Measurements from ENCODE around the gene LSM14B. TPM values are rescaled to one million over a fixed set of nuclear protein-coding genes. Genes with fewer than 3 reads are reported as not detected.

The LSM14B gene
- total RNA-seq, 2 donors from 2014 or later = 37.2 to 45.3 TPM

GRCh38 chr20:62138912-62139311 is 16.6 kb downstream of the LSM14B start:
- Mint-ChIP-seq H3K27me3 (ENCODE audit: low read depth) (no peaks in the 10 kb centered on the region), H3K4me1 (ENCODE audit: low read depth) (peaks cover 28% of the 10 kb centered on the region)

GRCh38 chr20:62139636-62140035 is 17.4 kb downstream of the LSM14B start:
- no peaks in the 10 kb centered on the region for H3K9me3 Mint-ChIP-seq
- peaks cover 32% of the 10 kb centered on the region for H3K4me1 Mint-ChIP-seq (ENCODE audit: low read depth)
- ATAC-seq (replicated peaks in 1 of 2) = no peak
- DNase-seq = no peak
- no peak overlapping the region for H3K4me3 Mint-ChIP-seq
- no peaks in the 10 kb centered on the region for H3K27me3 Mint-ChIP-seq (ENCODE audit: low read depth)
- H3K36me3 Mint-ChIP-seq (ENCODE audit: insufficient read depth in 2 of 2) = peaks cover 7 to 28% of the 10 kb centered on the region in 2 donors
- peak overlapping the region; percentile 46 for H3K27ac Mint-ChIP-seq

More at GRCh38 chr20:62138912-62139311, 16.6 kb downstream of the LSM14B start:
- Mint-ChIP-seq H3K4me3 (no peak overlapping the region), H3K36me3 (ENCODE audit: insufficient read depth in 2 of 2) (peaks cover 10 to 28% of the 10 kb centered on the region in 2 donors), H3K27ac (no peak overlapping the region), H3K9me3 (no peaks in the 10 kb centered on the region)
- no peak for ATAC-seq (replicated peaks in 1 of 2)
- DNase-seq = no peak

GRCh38 chr20:62141043-62141396 is 18.7 kb downstream of the LSM14B start:
- Mint-ChIP-seq H3K27me3 (ENCODE audit: low read depth) (no peaks in the 10 kb centered on the region), H3K9me3 (no peaks in the 10 kb centered on the region), H3K36me3 (ENCODE audit: insufficient read depth in 2 of 2) (peaks cover 7 to 28% of the 10 kb centered on the region in 2 donors), H3K4me3 (peak overlapping the region; percentile 92 to 96), H3K4me1 (ENCODE audit: low read depth) (peaks cover 46% of the 10 kb centered on the region), H3K27ac (peak overlapping the region; percentile 10)
- no peak for DNase-seq
- ATAC-seq (replicated peaks in 1 of 2) = no peak

- Mint-ChIP-seq H3K4me1 (ENCODE audit: low read depth) (peaks cover 52% of the 10 kb centered on the region), H3K36me3 (ENCODE audit: insufficient read depth in 2 of 2) (peaks cover 6 to 23% of the 10 kb centered on the region in 2 donors), H3K27ac (peak overlapping the region; percentile 96), H3K4me3 (peak overlapping the region; percentile 92 to 96), H3K9me3 (no peaks in the 10 kb centered on the region), H3K27me3 (ENCODE audit: low read depth) (no peaks in the 10 kb centered on the region)
- DNase-seq (peak; percentile 31 to 35), ATAC-seq (replicated peaks in 1 of 2) (peak; percentile 14 to 16)
Measured at GRCh38 chr20:62141397-62142251, 19.3 kb downstream of the LSM14B start.

GRCh38 chr20:62142252-62143080 is 20.2 kb downstream of the LSM14B start:
- no peaks in the 10 kb centered on the region for H3K9me3 Mint-ChIP-seq
- peak overlapping the region; percentile 92 to 96 for H3K4me3 Mint-ChIP-seq
- H3K4me1 Mint-ChIP-seq (ENCODE audit: low read depth) = peaks cover 60% of the 10 kb centered on the region
- DNase-seq = peak in 1 of 2 donors; percentile 21
- H3K27me3 Mint-ChIP-seq (ENCODE audit: low read depth) = no peaks in the 10 kb centered on the region
- H3K27ac Mint-ChIP-seq = peak overlapping the region; percentile 96
- peak in 1 of 2 donors; percentile 14 for ATAC-seq (replicated peaks in 1 of 2)
- H3K36me3 Mint-ChIP-seq (ENCODE audit: insufficient read depth in 2 of 2) = peaks cover 5 to 22% of the 10 kb centered on the region in 2 donors

GRCh38 chr20:62143081-62143956 is 21.0 kb downstream of the LSM14B start, which contains the start of the genes PSMA7 and SS18L1:
PSMA7 (minus strand) TSS chr20:62143394; CDS start chr20:62143303, 91 bp downstream.
SS18L1 (plus strand) TSS chr20:62143769; CDS start chr20:62143821, 52 bp downstream.
- H3K36me3 Mint-ChIP-seq (ENCODE audit: insufficient read depth in 2 of 2) = peaks cover under 1 to 16% of the 10 kb centered on the region in 2 donors
- no peaks in the 10 kb centered on the region for H3K9me3 Mint-ChIP-seq
- peaks cover 60% of the 10 kb centered on the region for H3K4me1 Mint-ChIP-seq (ENCODE audit: low read depth)
- H3K4me3 Mint-ChIP-seq = peak within 1 kb of the TSS; percentile 92 to 96
- no peaks in the 10 kb centered on the region for H3K27me3 Mint-ChIP-seq (ENCODE audit: low read depth)
- DNase-seq = peak; percentile 87 to 91
- ATAC-seq (replicated peaks in 1 of 2) = peak; percentile 88 to 90
- peak within 1 kb of the TSS; percentile 96 for H3K27ac Mint-ChIP-seq

- Mint-ChIP-seq H3K36me3 (ENCODE audit: insufficient read depth in 2 of 2) (peaks cover 0 to 12% of the 10 kb centered on the region in 2 donors), H3K4me1 (ENCODE audit: low read depth) (peaks cover 59% of the 10 kb centered on the region), H3K9me3 (no peaks in the 10 kb centered on the region), H3K27me3 (ENCODE audit: low read depth) (no peaks in the 10 kb centered on the region), H3K27ac (peak overlapping the region; percentile 91), H3K4me3 (peak overlapping the region; percentile 84 to 94)
- ATAC-seq (replicated peaks in 1 of 2) = peak; percentile 20 to 29
- DNase-seq = peak; percentile 68
Measured at GRCh38 chr20:62143957-62144825, 21.9 kb downstream of the LSM14B start.

- H3K4me1 Mint-ChIP-seq (ENCODE audit: low read depth) = peaks cover 56% of the 10 kb centered on the region
- H3K27me3 Mint-ChIP-seq (ENCODE audit: low read depth) = no peaks in the 10 kb centered on the region
- no peaks in the 10 kb centered on the region for H3K9me3 Mint-ChIP-seq
- peaks cover 0 to 3% of the 10 kb centered on the region in 2 donors for H3K36me3 Mint-ChIP-seq (ENCODE audit: insufficient read depth in 2 of 2)
- no peak overlapping the region for H3K27ac Mint-ChIP-seq
- DNase-seq (no peak), ATAC-seq (replicated peaks in 1 of 2) (no peak)
- H3K4me3 Mint-ChIP-seq = no peak overlapping the region
Measured at GRCh38 chr20:62145688-62146018, 23.4 kb downstream of the LSM14B start.

GRCh38 chr20:62146019-62146755 is 23.9 kb downstream of the LSM14B start:
- no peak overlapping the region for H3K4me3 Mint-ChIP-seq
- no peak for ATAC-seq (replicated peaks in 1 of 2)
- H3K4me1 Mint-ChIP-seq (ENCODE audit: low read depth) = peaks cover 51% of the 10 kb centered on the region
- no peaks in the 10 kb centered on the region for H3K27me3 Mint-ChIP-seq (ENCODE audit: low read depth)
- no peak overlapping the region for H3K27ac Mint-ChIP-seq
- peaks cover 0 to 1% of the 10 kb centered on the region in 2 donors for H3K36me3 Mint-ChIP-seq (ENCODE audit: insufficient read depth in 2 of 2)
- H3K9me3 Mint-ChIP-seq = no peaks in the 10 kb centered on the region
- DNase-seq = no peak

GRCh38 chr20:62147125-62147524 is 24.9 kb downstream of the LSM14B start:
- no peaks in the 10 kb centered on the region for H3K27me3 Mint-ChIP-seq (ENCODE audit: low read depth)
- no peaks in the 10 kb centered on the region for H3K36me3 Mint-ChIP-seq (ENCODE audit: insufficient read depth in 2 of 2)
- H3K4me3 Mint-ChIP-seq = no peak overlapping the region
- DNase-seq = no peak
- ATAC-seq (replicated peaks in 1 of 2) = no peak
- peaks cover 42% of the 10 kb centered on the region for H3K4me1 Mint-ChIP-seq (ENCODE audit: low read depth)
- no peaks in the 10 kb centered on the region for H3K9me3 Mint-ChIP-seq
- no peak overlapping the region for H3K27ac Mint-ChIP-seq

- H3K36me3 Mint-ChIP-seq (ENCODE audit: insufficient read depth in 2 of 2) = peaks cover 0 to 2% of the 10 kb centered on the region in 2 donors
- no peak overlapping the region for H3K4me3 Mint-ChIP-seq
- H3K27me3 Mint-ChIP-seq (ENCODE audit: low read depth) = no peaks in the 10 kb centered on the region
- H3K4me1 Mint-ChIP-seq (ENCODE audit: low read depth) = peaks cover 40% of the 10 kb centered on the region
- no peak overlapping the region for H3K27ac Mint-ChIP-seq
- DNase-seq (no peak), ATAC-seq (replicated peaks in 1 of 2) (no peak)
- H3K9me3 Mint-ChIP-seq = no peaks in the 10 kb centered on the region
Measured at GRCh38 chr20:62147528-62147927, 25.3 kb downstream of the LSM14B start.
